OCI-LY1 (cell line): ENCODE results near the gene GAS2L1.

Experiments
- EZH2 ChIP-seq: fragments of 200-600 bp; sonication (generic), shearing (Covaris generic); IDR thresholded peaks from 2 replicates; pipeline ENCODE4 v1.8.0; 2017; ENCODE audit warnings: borderline replicate concordance, mixed run types, mild to moderate bottlenecking, antibody characterized with exemption, low read length, moderate library complexity, mixed read lengths
- TF ChIP-seq, protein P1 (sequence below): fragments of 200-600 bp; sonication (generic), shearing (Covaris generic); IDR thresholded peaks from 2 replicates; pipeline ENCODE4 v1.5.1; 2017; ENCODE audit warnings: mild to moderate bottlenecking, antibody characterized with exemption, low read length, moderate library complexity, mixed read lengths

DNA sequence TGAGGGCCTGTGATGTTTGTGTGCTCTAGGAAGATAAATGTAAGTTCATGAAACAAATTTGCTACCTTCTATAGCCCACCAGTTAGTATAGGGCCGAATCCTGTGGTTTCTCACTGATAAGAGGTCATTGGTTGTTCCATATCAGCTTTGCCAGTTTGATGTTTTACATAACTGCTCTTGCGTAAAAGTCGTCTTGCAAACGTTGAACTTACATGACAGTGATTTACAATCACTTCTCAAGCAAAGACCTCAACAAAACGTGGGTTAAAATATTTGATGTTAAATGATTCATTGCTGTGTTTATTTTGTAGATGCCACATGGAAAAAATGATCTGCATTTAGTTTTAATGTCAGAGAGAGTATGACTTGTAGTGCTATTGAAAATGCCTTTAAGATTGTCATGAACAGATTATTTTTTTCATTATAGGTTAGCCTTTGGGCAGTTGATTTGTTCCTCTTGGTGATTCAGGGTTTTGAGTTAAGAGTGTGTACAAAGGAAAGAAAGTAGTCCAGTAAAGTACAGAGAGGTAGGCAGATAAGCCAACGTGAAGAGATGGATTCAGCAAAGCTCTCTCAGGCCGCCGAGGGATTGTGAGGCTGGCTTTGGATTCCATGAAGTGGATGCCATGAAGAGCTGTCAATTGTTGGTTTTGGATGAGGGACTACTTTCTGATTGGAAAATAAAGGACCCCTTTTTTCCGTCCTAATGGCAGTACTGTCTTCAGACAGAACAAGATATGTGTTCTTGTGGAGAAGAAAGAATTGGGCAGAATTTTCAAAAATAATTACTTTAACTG, 35.8 kb upstream of the GAS2L1 start:
- TF ChIP-seq, protein P1, sequence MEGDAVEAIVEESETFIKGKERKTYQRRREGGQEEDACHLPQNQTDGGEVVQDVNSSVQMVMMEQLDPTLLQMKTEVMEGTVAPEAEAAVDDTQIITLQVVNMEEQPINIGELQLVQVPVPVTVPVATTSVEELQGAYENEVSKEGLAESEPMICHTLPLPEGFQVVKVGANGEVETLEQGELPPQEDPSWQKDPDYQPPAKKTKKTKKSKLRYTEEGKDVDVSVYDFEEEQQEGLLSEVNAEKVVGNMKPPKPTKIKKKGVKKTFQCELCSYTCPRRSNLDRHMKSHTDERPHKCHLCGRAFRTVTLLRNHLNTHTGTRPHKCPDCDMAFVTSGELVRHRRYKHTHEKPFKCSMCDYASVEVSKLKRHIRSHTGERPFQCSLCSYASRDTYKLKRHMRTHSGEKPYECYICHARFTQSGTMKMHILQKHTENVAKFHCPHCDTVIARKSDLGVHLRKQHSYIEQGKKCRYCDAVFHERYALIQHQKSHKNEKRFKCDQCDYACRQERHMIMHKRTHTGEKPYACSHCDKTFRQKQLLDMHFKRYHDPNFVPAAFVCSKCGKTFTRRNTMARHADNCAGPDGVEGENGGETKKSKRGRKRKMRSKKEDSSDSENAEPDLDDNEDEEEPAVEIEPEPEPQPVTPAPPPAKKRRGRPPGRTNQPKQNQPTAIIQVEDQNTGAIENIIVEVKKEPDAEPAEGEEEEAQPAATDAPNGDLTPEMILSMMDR: no peak
- no peak for TF ChIP-seq EZH2
